Hepatocyte (in vitro differentiated cells): Measurements from ENCODE around the gene NEK8. TPM values are rescaled to one million over a fixed set of nuclear protein-coding genes. Genes with fewer than 3 reads are reported as not detected.
"Not testable (repeated sequence)": the region's sequence is repeated elsewhere in the genome, so short reads cannot be mapped to it uniquely, and the experiment has no call there.

Source experiments
- DNase-seq: peaks from one replicate; pipeline ENCODE4 v3.0.0-alpha.2; 2016; ENCODE audit warnings: low spot score
- H2AFZ ChIP-seq: fragments of 200-600 bp; sonication (generic); 2 replicates; pipeline ENCODE4 v1.6.0; 2016; ENCODE audit warnings: antibody characterized with exemption, mild to moderate bottlenecking
- H3K27ac ChIP-seq: fragments of 200-600 bp; sonication (generic); 2 replicates; pipeline ENCODE4 v1.5.1; 2016; ENCODE audit warnings: mild to moderate bottlenecking
- H3K27me3 ChIP-seq: fragments of 200-600 bp; sonication (generic); 2 replicates; pipeline ENCODE4 v1.6.1; 2016
- H3K36me3 ChIP-seq: fragments of 200-600 bp; sonication (generic); replicated peaks from 2 replicates; pipeline ENCODE4 v1.5.1; 2016; ENCODE audit warnings: low read depth; ENCODE audit not compliant: insufficient read depth
- H3K4me1 ChIP-seq: fragments of 200-600 bp; sonication (generic); 2 replicates; pipeline ENCODE4 v1.5.1; 2016; ENCODE audit warnings: mild to moderate bottlenecking, moderate library complexity; ENCODE audit not compliant: insufficient read depth
- H3K4me2 ChIP-seq: fragments of 200-600 bp; sonication (generic); 2 replicates; pipeline ENCODE4 v1.6.0; 2016
- H3K4me3 ChIP-seq: fragments of 200-600 bp; sonication (generic); 2 replicates; pipeline ENCODE4 v1.5.1; 2016; ENCODE audit warnings: mild to moderate bottlenecking
- H3K79me2 ChIP-seq: fragments of 200-600 bp; sonication (generic); 2 replicates; pipeline ENCODE4 v1.6.0; 2017; ENCODE audit warnings: mild to moderate bottlenecking
- H3K9me2 ChIP-seq: fragments of 200-600 bp; sonication (generic); replicated peaks from 2 replicates; pipeline ENCODE4 v1.6.0; 2017; ENCODE audit warnings: mild to moderate bottlenecking; ENCODE audit not compliant: insufficient read depth
- H3K9me3 ChIP-seq: fragments of 200-600 bp; sonication (generic); 2 replicates; pipeline ENCODE4 v1.5.1; 2016; ENCODE audit warnings: low read depth, mild to moderate bottlenecking
- H4K20me1 ChIP-seq: fragments of 200-600 bp; sonication (generic); 2 replicates; pipeline ENCODE4 v1.6.0; 2016; ENCODE audit warnings: mild to moderate bottlenecking; ENCODE audit not compliant: insufficient read depth, poor library complexity, severe bottlenecking
- CTCF ChIP-seq: fragments of 200-600 bp; sonication (generic); IDR thresholded peaks from 2 replicates; pipeline ENCODE4 v1.5.1; 2016; ENCODE audit warnings: antibody characterized with exemption, mild to moderate bottlenecking; ENCODE audit not compliant: poor library complexity
- EZH2 ChIP-seq: fragments of 200-600 bp; sonication (generic); IDR thresholded peaks from 2 replicates; pipeline ENCODE4 v1.6.1; 2016; ENCODE audit warnings: antibody characterized with exemption, mild to moderate bottlenecking, borderline replicate concordance
- EZH2phosphoT487 ChIP-seq: fragments of 200-600 bp; sonication (generic); IDR thresholded peaks from one replicate; pipeline ENCODE4 v1.6.1; 2018; ENCODE audit warnings: antibody characterized with exemption, mild to moderate bottlenecking, low read depth, moderate library complexity; ENCODE audit not compliant: unreplicated experiment, severe bottlenecking
- WGBS: methylation state at CpG from one replicate; pipeline ENCODE4 v1.1.6; 2016; ENCODE audit warnings: low lambda C conversion rate; ENCODE audit errors: missing lambda C conversion rate; 5-methylcytosine and 5-hydroxymethylcytosine counted together
- polyA plus RNA-seq: library from polyadenylated mRNA; unstranded; fragments of >200 nt; fragmentation: Nextera tagmentation; extraction: Ambion mirVana; gene quantifications from 2 replicates; pipeline ENCODE4 v1.2.1, GENCODE V29; 2016
- total RNA-seq: library from RNA; depleted of rRNA; stranded (reverse); fragments of >200 nt; gene quantifications from 2 replicates; pipeline ENCODE4 v1.2.3, GENCODE V29; 2014

NEK8 gene
- total and polyA plus RNA-seq, 2 experiments from 2014 or later = 5.5 to 8.1 TPM

GRCh38 chr17:28735913-28736769 lies 7.6 kb downstream of the NEK8 start:
- not testable (repeated sequence) for H2AFZ ChIP-seq, H3K79me2 ChIP-seq, H3K9me3 ChIP-seq, H3K4me2 ChIP-seq, H3K36me3 ChIP-seq, H4K20me1 ChIP-seq, DNase-seq, H3K27ac ChIP-seq, H3K4me3 ChIP-seq, H3K27me3 ChIP-seq, H3K4me1 ChIP-seq, H3K9me2 ChIP-seq
- 89% methylated on average over 6 of the region's 8 CpGs for WGBS

GRCh38 chr17:28737316-28737715 lies 8.7 kb downstream of the NEK8 start:
- Histone ChIP-seq H3K4me2 (no peak overlapping the region), H3K79me2 (peaks cover under 1% of the 10 kb centered on the region), H3K27me3 (no peaks in the 10 kb centered on the region), H4K20me1 (no peaks in the 10 kb centered on the region), H2AFZ (no peak overlapping the region), H3K4me3 (no peak overlapping the region), H3K4me1 (peaks cover 4% of the 10 kb centered on the region), H3K27ac (no peak overlapping the region), H3K9me3 (no peaks in the 10 kb centered on the region), H3K9me2 (no peaks in the 10 kb centered on the region), H3K36me3 (no peaks in the 10 kb centered on the region)
- DNase-seq = no peak
- WGBS = 98% methylated on average over 12 of the region's 12 CpGs
- no peak for TF ChIP-seq CTCF
- no peak for TF ChIP-seq EZH2
- no peak for TF ChIP-seq EZH2phosphoT487

DNA sequence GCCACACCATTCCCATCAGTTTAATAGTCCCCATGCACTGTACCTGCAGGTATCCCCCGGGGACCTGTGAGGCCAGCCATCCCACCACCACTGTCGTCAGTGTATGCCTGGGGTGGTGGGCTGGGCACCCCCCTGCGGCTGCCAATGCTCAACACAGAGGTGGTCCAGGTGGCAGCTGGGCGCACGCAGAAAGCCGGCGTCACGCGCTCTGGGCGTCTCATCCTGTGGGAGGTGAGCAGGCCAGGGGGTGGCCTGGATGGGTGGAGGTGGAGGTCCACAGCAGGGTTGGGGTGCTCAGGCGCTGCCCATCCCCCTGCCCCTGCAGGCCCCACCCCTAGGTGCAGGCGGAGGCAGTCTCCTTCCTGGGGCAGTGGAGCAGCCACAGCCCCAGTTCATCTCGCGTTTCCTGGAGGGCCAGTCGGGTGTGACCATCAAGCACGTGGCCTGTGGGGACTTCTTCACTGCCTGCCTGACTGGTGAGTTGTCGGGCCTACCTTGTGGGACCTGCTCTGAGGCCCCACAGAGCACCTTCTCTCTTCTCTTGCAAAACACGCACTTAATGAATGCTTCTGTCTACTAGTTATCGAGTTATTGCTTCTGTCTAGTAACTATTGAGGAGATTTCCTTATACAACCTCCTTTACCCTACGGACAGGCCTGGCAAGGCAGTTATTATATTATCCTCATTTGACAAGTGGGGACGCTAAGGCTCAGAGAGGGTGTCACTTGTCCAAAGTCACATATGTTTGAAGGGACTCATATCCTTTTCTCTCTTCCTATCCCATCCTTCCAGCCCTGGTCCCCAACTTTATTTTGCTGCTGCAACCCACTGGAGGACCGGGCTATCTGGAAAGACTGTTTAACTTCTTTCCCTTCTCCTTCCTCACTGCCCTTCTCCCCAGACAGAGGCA lies 9.4 kb downstream of the NEK8 start:
- Histone ChIP-seq H3K9me3 (no peaks in the 10 kb centered on the region), H3K36me3 (no peaks in the 10 kb centered on the region), H3K27ac (no peak overlapping the region), H3K4me2 (no peak overlapping the region), H3K4me1 (peaks cover 9% of the 10 kb centered on the region), H3K79me2 (peaks cover 4% of the 10 kb centered on the region), H3K9me2 (no peaks in the 10 kb centered on the region), H4K20me1 (no peaks in the 10 kb centered on the region), H3K4me3 (no peak overlapping the region), H3K27me3 (no peaks in the 10 kb centered on the region), H2AFZ (no peak overlapping the region)
- WGBS = 92% methylated on average over 18 of the region's 22 CpGs
- no peak for DNase-seq
- TF ChIP-seq CTCF = no peak
- no peak for TF ChIP-seq EZH2
- no peak for TF ChIP-seq EZH2phosphoT487
